Epithelial cell of esophagus (primary cell): ENCODE data around the gene APOBEC3G.

Experiments
- DNase-seq: peaks from one replicate; pipeline ENCODE4 v3.0.0; 2010; ENCODE audit warnings: low read depth
- H3K4me3 ChIP-seq: 2 replicates; pipeline ENCODE4 v1.5.1; 2011; ENCODE audit warnings: mild to moderate bottlenecking, low read length, control low read depth
- CTCF ChIP-seq: IDR thresholded peaks from 2 replicates; pipeline ENCODE4 v1.5.1; 2011; ENCODE audit warnings: low read depth, mild to moderate bottlenecking, low read length, control low read depth, inconsistent platforms; ENCODE audit not compliant: insufficient read depth; ENCODE audit errors: missing control alignments

Gene APOBEC3G

GRCh38 chr22:39097098-39098020, 20.3 kb downstream of the APOBEC3G start, which contains the start of gene APOBEC3H:
Gene APOBEC3H, plus strand, starts transcription at chr22:39097244. Its CDS starts 3,035 bp downstream, at chr22:39100279.
- TF ChIP-seq CTCF, result no peak
- H3K4me3 ChIP-seq, result no peak within 1 kb of the TSS
- DNase-seq, result peak; percentile 75

- DNase-seq, result no peak
- no peak for TF ChIP-seq CTCF
- no peak overlapping the region for H3K4me3 ChIP-seq
Measured at GRCh38 chr22:39098026-39098425, 21.0 kb downstream of the APOBEC3G start.

GRCh38 chr22:39098576-39098975, 21.5 kb downstream of the APOBEC3G start:
- H3K4me3 ChIP-seq, result no peak overlapping the region
- no peak for DNase-seq
- TF ChIP-seq CTCF, result no peak

GRCh38 chr22:39101226-39101625, 24.2 kb downstream of the APOBEC3G start:
- no peak for DNase-seq
- H3K4me3 ChIP-seq, result no peak overlapping the region
- no peak for TF ChIP-seq CTCF

GRCh38 chr22:39103431-39103830, 26.4 kb downstream of the APOBEC3G start:
- no peak for DNase-seq
- no peak for TF ChIP-seq CTCF
- H3K4me3 ChIP-seq, result no peak overlapping the region

GRCh38 chr22:39106326-39106725, 29.3 kb downstream of the APOBEC3G start:
- no peak for DNase-seq
- no peak for TF ChIP-seq CTCF
- no peak overlapping the region for H3K4me3 ChIP-seq
